ENCODE data around the gene SERINC5.

The SERINC5 gene

DNA sequence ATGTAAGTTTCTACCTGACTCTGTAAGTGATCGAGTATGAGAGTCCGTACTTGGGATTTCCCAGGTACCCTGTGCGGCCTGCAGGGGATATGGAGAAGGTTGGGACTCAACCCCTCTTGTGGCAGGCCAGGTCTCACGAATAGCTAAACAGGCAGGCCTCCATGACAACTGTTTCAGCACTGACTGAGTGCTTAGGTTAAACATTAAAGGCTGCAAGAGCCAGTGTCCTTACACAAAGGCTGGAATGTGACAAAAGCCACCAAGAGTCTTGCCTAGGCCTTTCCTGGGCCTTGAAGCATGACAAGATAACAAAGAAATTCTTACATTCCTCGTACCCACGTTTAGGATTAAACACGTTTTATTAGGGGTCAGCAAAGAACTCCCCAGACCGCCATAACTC is 162.1 kb downstream of the SERINC5 start:
- no peak for DNase-seq

DNA sequence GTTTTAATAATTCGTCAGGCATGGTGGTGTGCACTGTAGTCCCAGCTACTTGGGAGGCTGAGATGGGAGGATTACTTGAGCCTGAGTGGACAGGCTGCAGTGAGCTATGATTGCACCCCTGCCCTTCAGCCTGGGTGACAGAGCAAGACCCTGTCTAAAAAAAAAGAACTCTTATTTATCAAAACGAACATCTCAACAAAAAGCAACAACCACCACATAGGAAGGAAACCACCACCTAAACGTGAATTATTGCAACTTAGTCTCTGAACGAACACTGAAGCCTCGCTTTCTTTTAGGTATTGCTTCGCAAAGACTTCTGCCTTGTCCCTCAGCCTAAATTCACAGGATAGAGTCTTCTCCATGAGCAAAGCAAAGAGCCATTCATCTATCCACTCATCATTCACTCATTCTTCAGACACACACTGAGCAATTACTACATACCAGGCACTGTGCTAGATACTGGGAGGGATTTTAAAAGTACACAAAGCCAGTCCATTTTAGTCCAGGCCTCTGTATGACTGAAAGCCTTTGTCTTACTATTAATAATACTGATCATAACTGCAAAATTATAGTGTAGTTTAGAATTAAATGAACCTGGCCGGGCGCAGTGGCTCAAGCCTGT is 163.3 kb downstream of the SERINC5 start:
- DNase-seq: no peak

DNA sequence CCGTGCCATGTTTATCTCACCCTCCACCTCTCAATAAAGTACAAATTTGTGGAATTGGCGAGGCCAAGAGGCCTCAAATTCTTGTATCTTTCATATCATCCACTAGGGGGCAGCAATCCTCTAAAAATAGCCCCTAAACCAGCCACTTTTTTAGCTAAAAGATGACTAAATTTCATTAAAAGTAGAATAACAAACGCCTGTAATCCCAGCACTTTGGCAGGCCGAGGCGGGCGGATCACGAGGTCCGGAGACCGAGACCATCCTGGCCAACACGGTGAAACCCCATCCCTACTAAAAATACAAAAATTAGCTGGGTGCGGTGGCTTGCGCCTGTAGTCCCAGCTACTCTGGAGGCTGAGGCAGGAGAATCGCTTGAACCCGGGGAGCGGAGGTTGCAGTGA is 164.1 kb downstream of the SERINC5 start:
- peak; percentile 63 for DNase-seq

DNA sequence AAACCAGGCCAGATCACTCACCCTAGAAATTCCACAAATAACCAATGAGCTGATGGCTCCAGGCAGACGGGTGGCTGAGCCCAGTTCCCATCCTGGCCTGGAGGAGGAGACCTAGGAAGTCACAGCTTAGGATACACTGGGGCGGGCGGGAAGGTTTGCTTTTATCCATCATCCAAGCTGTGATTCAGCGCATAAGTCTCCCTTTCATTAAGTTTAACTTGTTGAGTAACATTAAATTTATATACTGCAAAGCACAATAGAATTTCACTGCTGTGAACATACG is 165.0 kb downstream of the SERINC5 start:
- DNase-seq: no peak

DNA sequence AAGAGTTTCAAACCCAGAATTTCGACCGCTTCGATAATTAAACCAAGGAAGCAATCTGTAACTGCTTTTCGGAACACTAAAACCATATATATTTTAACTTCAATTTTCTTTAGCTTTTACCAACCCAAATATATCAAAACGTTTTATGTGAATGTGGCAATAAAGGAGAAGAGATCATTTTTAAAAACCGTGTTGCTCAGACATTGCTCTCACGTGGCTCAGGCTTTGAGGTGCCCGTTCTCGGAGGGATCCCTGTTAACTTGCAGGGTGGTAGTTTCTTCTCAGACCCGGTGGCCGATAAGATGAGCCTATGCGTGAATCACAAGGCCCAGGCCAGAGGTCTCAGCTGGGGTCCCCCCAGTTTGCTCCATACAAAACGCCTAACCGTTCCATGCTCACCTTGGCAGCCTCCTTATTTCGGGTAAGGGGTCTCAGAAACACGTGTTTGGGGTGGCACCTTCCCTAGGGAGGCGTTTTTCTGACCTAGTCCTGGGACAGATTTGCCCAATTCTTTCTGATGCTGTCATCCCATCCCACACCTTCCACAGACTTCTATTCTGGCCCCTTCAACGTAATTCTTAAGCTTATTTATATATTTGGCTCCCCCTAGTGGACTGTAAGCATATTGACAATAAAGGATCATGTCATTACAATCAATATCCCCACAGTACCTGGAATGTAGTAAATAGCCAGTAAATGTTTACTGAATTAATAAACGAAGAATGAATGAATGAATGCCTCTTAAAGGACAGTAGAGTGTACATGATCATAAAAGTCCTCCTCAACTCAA is 172.6 kb downstream of the SERINC5 start:
- peak; percentile 81 for DNase-seq

DNA sequence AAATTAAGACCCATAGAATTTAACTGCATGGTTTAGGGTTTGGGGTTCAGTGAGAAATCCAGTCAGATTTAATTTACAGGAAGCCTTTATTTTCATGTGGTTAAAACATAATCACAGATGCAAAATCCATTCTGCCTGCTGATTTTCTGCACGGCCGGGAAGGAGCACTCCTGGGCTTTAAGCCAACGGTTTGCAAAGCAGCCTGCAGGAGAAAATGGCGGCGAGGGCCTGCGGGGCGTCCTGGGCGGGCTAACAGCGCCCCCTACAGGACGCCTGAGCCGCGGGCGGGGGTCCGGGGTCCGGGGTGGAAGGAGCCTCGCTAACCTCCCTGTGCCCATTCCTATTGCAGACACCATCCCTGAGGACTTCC is 173.1 kb downstream of the SERINC5 start:
- DNase-seq: peak; percentile 86

DNA sequence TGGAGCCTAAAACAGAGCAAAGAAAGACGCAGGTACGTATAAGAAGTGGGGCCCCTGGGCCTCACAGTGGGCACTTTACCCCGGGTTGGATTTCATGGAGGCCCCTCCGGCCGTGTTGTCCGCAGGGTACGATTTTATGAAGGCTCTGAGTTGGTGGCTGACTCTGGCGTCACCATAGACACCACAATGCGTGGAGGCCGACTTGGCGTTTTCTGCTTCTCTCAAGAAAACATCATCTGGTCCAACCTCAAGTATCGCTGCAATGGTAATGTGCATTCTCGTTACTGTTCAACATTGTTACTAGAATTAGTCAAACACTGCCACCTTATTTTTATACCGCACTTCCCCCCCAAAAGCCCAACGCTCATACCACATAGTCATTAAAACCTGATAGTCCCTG is 173.6 kb downstream of the SERINC5 start:
- no peak for DNase-seq

DNA sequence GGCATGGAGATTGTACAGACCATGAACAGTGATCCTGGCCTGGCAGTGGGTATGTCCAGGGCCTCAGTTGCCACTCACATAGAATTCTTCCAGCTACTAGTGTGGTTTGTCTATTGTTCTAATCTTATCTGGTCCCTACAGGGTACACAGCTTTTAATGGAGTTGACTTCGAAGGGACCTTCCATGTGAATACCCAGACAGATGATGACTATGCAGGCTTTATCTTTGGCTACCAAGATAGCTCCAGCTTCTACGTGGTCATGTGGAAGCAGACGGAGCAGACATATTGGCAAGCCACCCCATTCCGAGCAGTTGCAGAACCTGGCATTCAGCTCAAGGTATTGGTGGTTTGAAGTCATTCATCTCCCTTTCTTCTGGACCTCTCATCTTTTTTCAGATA is 176.9 kb downstream of the SERINC5 start:
- no peak for DNase-seq

DNA sequence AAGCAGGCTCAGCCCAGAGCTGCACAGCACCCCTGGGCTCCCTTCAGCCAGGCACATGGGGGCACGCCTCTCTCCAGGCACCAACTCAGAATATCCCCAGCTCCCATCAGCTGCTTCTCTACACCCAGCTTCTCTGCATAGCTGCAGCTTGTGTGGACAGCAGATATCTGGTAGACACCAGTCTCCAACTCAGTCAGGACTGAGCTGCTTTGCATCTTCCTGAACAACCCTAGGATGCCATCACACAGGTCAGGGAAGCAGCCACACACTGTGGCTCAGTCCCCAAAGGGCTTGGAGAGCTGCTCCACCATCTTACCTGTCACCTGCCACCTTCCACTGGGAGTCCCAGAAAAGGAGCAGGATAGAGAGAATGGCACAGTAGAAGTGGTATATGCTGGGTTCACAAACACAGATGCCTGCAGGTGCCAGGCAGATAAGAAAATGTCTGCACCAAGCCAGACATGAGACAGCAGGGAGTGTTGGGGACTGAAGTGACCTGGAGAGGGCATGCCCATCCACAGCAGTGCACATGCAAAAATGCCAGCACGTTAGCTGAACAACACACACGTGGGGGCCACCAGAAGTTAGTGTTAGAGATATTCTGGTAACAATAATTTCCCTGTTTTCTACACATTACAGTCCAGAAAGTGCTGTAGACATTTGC is 178.7 kb downstream of the SERINC5 start:
- DNase-seq: no peak

DNA sequence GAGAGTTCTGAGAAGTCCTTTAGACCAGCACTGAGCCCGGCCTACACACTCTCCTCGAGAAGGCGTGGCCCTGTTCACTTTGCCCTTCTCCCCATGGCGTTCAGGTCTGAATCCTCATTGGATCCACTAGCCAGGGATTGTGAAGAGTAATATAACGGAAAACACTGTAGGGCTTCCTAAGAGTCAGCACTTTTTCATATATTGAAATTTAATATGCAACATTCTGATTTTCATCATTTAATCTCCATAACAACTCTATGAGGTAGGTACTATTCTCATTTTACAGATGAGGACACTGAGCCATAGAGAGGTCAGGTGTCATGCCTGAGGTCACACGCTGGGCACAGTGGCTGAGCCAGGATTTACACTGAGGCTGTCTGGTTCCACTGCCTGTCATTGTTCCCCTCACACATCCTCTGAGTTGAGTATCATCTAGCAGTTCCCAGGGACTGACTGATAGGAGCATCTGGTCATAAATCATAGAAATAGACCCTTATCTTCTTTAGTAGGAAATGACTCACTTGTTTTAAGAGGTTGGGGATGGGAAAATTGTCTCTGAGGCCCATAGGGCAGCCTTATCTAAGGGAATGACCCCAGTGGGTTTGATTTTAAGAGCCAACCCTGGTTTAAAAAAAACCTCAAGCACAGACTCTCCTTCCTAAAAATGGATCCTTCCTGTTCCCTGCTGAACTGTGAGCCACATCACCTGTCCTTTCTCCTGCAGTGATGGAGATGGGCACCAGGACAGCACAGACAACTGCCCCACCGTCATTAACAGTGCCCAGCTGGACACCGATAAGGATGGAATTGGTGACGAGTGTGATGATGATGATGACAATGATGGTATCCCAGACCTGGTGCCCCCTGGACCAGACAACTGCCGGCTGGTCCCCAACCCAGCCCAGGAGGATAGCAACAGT is 179.5 kb downstream of the SERINC5 start:
- no peak for DNase-seq

DNA sequence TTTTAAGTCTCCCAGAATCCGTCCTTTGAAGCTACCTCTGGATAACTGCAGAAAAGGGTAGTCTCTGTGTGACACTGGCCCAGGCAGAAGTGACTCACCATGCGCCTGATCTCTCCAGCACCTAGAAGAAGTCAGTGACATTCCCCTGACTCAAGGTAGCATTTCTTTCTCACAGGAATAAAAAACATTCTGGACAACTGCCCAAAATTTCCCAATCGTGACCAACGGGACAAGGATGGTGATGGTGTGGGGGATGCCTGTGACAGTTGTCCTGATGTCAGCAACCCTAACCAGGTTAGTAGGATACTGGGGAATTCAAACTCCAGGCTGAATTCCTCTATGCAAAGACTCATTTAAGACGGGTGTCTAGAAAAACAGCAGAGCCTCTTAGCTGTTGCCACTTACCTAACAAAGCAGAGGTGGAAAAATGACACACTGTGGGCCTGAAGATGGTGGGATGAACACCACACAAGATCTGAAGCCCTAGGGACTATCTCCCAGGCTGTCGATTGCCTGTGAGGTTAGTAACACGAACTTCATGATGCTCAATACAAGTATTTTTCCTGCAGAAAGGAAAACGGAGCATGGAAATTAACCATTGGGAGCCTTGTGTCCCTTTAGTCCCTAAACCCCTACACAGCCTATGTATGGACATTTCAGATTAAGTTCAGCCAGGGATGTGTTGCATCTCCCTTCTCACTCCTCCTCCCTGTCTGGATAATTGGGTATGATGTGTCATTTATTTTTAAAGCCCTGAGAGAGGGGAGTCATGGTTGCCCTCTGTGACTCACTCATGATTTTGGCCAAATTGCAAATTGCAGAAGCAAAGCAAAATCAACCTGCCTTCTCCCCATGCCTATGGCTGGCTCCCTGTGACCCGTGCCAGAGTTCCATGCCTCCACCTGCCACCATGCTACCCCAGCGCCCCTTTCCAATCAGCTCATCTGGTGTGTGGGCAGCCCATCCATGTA is 183.5 kb downstream of the SERINC5 start:
- peak; percentile 14 for DNase-seq

DNA sequence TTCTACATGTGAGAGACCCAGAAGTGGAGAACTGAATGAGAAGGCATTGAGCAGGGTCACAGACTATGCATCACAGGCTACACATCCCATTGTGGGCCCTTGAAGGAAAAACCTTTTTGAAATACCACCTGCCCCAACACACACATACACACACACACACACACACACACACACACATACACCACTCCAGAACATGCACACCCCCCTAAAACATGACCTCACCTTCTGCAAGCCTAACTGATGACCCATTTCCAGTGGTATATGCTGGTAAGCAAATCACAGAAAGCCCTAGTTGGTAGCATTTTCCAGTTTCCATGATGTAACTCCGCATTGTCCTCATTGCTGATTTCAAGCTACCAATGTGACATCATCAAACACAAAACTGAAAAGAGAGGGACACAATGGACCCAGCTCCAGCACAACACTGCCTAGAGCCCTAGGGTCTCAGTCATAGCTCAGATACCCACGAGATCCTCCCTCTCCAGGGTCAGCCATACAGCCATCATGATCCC is 184.3 kb downstream of the SERINC5 start:
- DNase-seq: no peak

DNA sequence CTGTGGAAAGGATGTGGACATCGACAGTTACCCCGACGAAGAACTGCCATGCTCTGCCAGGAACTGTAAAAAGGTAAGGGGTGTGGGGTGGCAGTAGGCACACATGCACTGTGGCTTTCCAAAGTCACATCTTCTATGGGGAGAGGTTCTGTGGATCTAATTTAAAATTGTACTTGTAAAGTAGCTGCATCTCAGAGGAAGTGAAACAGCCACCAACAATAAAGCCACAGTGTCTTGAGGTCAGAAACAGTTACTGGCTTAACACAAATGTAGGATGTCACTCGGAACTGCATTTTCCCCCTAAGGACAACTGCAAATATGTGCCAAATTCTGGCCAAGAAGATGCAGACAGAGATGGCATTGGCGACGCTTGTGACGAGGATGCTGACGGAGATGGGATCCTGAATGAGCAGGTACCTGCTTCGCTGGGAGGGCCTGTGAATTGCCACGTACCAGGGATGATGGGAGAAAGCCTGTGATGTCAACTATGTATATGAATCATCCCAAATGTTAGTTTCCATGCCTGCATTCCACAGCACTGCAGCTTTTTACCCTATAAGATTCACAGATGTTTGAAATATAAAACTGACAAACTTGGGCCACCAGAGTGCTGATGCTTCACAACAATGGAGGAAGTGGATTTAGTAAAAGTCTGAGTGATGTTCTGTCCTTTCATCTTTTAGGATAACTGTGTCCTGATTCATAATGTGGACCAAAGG is 185.4 kb downstream of the SERINC5 start:
- DNase-seq: peak; percentile 62

DNA sequence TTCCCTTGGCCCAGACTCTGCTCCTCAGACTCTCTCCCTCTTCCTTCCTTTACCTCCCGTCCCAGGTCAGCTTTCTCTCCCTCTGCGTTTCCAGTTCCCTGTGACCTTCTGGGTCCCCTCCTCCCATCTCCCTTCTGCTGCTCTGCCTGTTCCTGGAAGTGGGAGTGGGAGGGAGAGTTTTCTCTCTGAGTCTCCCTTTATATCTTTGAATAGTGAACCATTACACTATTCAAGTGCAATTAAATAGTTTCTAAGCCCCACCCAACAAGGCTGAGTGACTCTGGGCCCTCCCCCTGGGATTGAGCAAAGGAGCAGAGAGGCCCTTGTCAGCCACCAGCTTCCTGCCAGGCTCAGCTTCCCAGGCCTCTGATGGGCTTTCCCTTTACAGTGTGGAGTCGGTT is 185.9 kb downstream of the SERINC5 start:
- no peak for DNase-seq

DNA sequence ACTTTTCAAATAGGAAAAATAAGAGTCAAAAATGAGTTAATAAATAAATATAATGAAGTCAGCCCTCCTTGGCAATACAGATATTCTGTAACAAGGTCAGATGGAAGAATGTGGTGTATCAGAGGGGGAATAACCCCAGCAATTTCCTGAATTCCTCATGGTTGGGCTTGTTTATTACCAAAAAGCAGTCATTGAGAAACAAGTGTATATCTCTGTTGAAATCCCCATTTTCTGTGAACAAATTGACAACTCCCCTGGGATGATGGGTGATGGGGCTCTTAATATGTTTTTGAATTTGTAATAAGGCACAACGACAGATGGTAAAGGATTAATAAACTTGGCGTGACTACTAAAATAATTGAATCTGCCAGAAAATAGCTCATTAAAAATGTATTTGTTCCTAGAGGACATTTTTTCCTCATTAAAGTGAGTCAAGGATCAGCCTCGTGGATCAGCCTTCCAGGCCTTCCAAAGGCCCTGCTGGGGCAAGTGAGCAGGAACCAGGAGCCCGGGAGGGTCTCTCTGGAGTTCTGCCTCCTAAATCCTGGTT is 186.5 kb downstream of the SERINC5 start:
- no peak for DNase-seq

DNA sequence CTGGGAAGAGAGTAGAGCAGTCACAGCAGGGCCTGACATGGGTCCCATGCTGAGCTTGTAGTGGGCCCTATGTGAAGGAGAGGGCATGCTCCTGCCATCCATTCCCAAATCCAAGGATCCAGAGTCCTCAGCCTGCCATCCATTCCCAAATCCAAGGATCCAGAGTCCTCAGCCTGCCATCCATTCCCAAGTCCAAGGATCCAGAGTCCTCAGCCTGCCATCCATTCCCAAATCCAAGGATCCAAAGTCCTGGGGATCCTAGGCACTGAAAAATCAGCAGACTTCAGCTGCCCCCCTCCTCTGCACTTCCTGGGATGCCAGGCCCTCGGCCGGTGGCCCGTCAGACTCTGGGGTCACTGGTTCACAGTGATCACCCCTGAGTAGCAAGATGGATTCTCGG is 187.1 kb downstream of the SERINC5 start:
- no peak for DNase-seq

DNA sequence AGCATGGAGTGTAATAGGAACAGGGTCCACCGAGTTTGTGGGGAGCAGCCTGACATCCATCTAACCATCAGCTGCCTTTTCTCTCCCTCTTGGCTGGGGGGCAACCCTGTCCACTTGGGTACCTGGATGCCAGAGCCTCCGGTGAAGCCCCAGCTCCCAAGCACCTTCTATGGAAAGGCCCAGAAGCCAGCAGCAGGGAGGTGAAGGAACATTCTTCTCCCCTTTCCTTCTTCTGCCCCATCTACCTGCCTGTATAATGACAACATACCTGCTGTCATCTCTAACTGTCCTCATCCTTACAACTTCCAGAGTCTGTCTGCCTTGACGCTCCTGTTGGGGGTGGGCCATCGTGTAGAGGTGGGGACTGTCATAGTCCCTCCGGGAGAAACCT is 187.6 kb downstream of the SERINC5 start:
- no peak for DNase-seq

DNA sequence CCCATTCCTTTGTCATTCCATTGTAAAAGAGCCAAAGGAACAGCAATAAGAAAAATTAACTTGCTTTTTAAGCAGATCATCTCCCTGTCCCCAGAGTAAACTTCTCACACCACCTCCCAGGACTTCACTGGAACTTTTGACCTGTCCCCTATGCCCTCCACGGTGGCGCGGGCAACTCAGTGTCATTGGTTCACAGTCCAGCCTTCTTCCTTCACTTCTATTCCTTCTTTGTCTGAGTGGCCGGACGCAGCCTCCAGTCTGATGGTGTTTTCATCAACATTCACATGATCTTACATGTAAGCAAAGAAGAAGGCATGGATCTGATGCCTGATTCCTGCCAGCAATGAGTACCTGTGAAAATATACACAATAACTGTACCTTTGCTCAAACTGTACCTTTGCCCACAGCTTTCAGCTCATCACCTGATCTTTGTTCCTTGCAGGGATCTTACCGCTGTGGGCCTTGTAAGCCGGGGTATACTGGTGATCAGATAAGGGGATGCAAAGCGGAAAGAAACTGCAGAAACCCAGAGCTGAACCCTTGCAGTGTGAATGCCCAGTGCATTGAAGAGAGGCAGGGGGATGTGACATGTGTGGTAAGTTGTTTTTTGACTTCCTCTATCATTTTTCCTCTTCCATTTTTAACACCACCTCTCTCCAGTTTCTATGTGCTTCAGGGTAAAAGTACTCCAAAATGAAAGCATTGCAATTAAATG is 188.2 kb downstream of the SERINC5 start:
- no peak for DNase-seq

DNA sequence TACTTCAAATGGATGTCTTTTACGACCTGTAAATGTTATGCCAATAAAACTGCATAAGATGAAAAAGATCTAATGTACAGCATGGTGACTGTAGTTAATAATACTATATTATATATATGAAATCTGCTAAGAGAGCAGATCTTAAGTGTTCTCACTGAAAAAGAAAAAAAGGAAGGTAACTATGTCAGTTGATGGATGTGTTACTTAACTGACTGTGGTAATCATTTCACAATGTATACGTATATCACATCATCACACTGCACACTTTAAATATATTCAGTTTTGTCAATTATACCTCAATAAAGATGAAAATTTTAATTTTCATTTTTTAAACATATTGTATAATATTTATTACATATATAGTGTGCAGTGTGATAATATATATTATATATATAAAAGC is 188.8 kb downstream of the SERINC5 start:
- no peak for DNase-seq

DNA sequence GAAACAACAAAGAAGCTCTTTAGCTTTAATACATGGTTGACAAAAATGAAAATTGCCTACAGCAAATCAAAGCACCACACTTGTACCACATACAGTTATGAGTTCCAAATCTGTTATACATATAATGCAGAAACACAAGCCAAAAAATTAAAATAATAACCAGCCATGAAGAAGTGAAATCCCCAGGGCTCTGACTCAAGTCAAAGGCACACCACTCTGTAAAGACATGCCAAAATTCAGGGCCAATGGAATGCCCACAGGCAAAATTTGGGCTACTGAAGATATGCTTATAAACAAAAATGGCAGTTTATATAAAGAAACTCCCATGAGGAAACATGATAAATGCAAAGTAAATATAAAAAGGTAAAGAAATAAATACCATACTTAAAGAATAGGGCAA is 191.7 kb downstream of the SERINC5 start:
- no peak for DNase-seq
